Measurements from ENCODE around the gene CNTN5.

- TF ChIP-seq ZNF558 (tag by site-specific recombination; IDR thresholded peaks at IDR 0.05), result no peak
- no peak for TF ChIP-seq ZBTB21 (tag by site-specific recombination; IDR thresholded peaks at IDR 0.05)
- TF ChIP-seq ZBTB11 (tag by site-specific recombination; conservative IDR thresholded peaks at IDR 0.05; ENCODE audit: low read depth), result no peak
- TF ChIP-seq CTCF (tag by site-specific recombination; IDR thresholded peaks at IDR 0.05), result no peak
Measured at GRCh38 chr11:99901175-99901574, 880.4 kb downstream of the CNTN5 start.

Measured in HEK293 (cell line).